GM10248 (cell line): Measurements from ENCODE around the gene CANX.

ENCODE experiments used
- CTCF ChIA-PET: fragments of 300-600 bp; sonication (Branson Sonifier 250); formaldehyde crosslinking; extraction: SDS; loops from one replicate; lab custom pipeline; 2021; ENCODE audit warnings: antibody characterized with exemption; lab: Yijun Ruan, JAX
- POLR2A ChIA-PET: fragments of 350-650 bp; sonication (Branson Sonifier 250); formaldehyde crosslinking; extraction: SDS; loops from one replicate; lab custom pipeline; 2020; ENCODE audit warnings: antibody characterized with exemption; lab: Yijun Ruan, JAX
- DNase-seq: peaks from one replicate; pipeline ENCODE4 v3.0.0; 2012; ENCODE audit errors: extremely low spot score
- CTCF ChIP-seq: IDR thresholded peaks from 2 replicates; pipeline ENCODE4 v1.5.1; 2012; ENCODE audit warnings: mild to moderate bottlenecking, low read depth; ENCODE audit errors: extremely low read depth, missing control alignments, control extremely low read depth

CANX gene

GRCh38 chr5:179780362-179780761, 81.6 kb downstream of the CANX start:
- no peak for DNase-seq
- ChIA-PET CTCF (interaction anchor here (1.3 to 5.2 kb wide), 4 partner anchors 11 to 22 kb away, joined by 5 to 48 read pairs (median 8); no protein-coding TSS in a partner anchor), POLR2A (no interaction called here)

More at GRCh38 chr5:179780362-179780761, 81.6 kb downstream of the CANX start:
- TF ChIP-seq CTCF: no peak
